Measurements from ENCODE around the gene EDEM3. TPM values are rescaled to one million over a fixed set of nuclear protein-coding genes. Genes with fewer than 3 reads are reported as not detected.
A peak's percentile ranks its signal among the peaks of the same experiment; 100 is the strongest.

Gene EDEM3
- total and polyA plus RNA-seq, 9 of the 15 experiments (the other 6 are each of a cell fraction or from before 2014, with no cell fraction given) = 15.8 to 46.6 (median 28.0) TPM

DNA sequence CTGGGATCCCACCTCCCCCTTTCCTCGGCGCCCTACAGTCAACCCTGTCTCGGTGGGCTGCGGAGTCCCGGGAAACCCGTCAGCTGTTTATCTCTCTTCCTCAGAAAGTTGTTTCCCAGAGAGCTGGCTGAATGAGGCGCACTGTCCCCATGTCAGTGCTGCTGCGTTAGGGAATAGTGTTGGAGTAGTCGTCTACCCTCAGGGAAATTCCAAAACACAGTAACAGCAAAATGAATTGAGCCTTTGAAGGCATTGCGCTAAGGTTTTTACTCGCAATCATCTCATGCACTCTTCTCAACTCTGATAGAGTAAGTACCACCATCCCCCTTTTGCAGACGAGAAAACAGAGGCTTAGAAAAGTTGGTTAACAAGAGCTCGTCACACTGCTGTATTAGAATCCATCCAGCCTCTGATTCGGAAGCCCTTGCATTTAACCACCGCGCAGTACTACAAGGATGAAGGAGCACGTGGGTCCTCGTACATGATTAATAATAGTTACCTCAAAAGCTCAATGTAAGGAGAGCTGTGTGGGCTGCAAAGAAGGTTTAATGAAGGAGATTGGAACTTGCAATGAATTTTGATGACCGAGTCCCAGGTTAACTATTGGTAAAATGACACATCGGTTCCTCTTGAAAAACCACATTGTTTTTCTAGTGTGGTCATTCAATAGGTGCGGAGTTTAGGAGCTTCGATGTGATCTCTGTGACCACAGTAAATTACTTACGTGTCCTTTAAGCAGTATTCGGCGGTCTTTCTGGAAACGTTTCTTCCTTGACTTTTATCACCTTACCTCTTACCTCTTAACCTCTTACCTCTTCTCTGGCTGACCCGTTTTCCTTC lies 788 bp upstream of the EDEM3 start (continued):
- TF ChIP-seq, protein P1, sequence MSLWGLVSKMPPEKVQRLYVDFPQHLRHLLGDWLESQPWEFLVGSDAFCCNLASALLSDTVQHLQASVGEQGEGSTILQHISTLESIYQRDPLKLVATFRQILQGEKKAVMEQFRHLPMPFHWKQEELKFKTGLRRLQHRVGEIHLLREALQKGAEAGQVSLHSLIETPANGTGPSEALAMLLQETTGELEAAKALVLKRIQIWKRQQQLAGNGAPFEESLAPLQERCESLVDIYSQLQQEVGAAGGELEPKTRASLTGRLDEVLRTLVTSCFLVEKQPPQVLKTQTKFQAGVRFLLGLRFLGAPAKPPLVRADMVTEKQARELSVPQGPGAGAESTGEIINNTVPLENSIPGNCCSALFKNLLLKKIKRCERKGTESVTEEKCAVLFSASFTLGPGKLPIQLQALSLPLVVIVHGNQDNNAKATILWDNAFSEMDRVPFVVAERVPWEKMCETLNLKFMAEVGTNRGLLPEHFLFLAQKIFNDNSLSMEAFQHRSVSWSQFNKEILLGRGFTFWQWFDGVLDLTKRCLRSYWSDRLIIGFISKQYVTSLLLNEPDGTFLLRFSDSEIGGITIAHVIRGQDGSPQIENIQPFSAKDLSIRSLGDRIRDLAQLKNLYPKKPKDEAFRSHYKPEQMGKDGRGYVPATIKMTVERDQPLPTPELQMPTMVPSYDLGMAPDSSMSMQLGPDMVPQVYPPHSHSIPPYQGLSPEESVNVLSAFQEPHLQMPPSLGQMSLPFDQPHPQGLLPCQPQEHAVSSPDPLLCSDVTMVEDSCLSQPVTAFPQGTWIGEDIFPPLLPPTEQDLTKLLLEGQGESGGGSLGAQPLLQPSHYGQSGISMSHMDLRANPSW (CRISPR knock-in tag; IDR thresholded peaks at IDR 0.05) = no peak
- peak; percentile 65; the same call in 1 of the 2 replicates for TF ChIP-seq KDM2B (CRISPR knock-in tag; IDR thresholded peaks at IDR 0.05)
- TF ChIP-seq JUNB (CRISPR knock-in tag; conservative IDR thresholded peaks at IDR 0.05) = no peak
- TF ChIP-seq HNRNPUL1 (IDR thresholded peaks at IDR 0.05; ENCODE audit: low read length) = no peak
- peak; percentile 50; the same call in 1 of the 2 replicates for TF ChIP-seq DPF2 (IDR thresholded peaks at IDR 0.05)
- TF ChIP-seq SIN3A (IDR thresholded peaks at IDR 0.05; ENCODE audit: borderline replicate concordance in 2 of 2, control insufficient read depth in 1 of 2, low read depth in 2 of 2, low read length in 2 of 2) = no peak; a peak in 1 of 4 replicates
- TF ChIP-seq KLF1 (tag; IDR thresholded peaks at IDR 0.05) = no peak
- no peak for TF ChIP-seq NFYB (IDR thresholded peaks at IDR 0.05; ENCODE audit: extremely low read depth, insufficient read length)
- TF ChIP-seq, protein P2, sequence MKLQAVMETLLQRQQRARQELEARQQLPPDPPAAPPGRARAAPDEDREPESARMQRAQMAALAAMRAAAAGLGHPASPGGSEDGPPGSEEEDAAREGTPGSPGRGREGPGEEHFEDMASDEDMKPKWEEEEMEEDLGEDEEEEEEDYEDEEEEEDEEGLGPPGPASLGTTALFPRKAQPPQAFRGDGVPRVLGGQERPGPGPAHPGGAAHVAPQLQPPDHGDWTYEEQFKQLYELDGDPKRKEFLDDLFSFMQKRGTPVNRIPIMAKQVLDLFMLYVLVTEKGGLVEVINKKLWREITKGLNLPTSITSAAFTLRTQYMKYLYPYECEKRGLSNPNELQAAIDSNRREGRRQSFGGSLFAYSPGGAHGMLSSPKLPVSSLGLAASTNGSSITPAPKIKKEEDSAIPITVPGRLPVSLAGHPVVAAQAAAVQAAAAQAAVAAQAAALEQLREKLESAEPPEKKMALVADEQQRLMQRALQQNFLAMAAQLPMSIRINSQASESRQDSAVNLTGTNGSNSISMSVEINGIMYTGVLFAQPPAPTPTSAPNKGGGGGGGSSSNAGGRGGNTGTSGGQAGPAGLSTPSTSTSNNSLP (IDR thresholded peaks at IDR 0.05; ENCODE audit: borderline replicate concordance, low read depth, low read length) = no peak
- TF ChIP-seq ZBED1 (IDR thresholded peaks at IDR 0.05) = no peak
- TF ChIP-seq RB1 (IDR thresholded peaks at IDR 0.05; ENCODE audit: low read depth) = peak; percentile 35
- peak; percentile 78; the same call in 1 of the 2 replicates for TF ChIP-seq ERF (CRISPR knock-in tag; IDR thresholded peaks at IDR 0.05)
- TF ChIP-seq FOXK2 (conservative IDR thresholded peaks at IDR 0.05 in 1 of 2, IDR thresholded peaks at IDR 0.05 in 1 of 2; ENCODE audit: low read depth in 2 of 2) = peak in 1 of 2 experiments; percentile 31; a peak in 1 of 4 replicates
- TF ChIP-seq, protein P3, sequence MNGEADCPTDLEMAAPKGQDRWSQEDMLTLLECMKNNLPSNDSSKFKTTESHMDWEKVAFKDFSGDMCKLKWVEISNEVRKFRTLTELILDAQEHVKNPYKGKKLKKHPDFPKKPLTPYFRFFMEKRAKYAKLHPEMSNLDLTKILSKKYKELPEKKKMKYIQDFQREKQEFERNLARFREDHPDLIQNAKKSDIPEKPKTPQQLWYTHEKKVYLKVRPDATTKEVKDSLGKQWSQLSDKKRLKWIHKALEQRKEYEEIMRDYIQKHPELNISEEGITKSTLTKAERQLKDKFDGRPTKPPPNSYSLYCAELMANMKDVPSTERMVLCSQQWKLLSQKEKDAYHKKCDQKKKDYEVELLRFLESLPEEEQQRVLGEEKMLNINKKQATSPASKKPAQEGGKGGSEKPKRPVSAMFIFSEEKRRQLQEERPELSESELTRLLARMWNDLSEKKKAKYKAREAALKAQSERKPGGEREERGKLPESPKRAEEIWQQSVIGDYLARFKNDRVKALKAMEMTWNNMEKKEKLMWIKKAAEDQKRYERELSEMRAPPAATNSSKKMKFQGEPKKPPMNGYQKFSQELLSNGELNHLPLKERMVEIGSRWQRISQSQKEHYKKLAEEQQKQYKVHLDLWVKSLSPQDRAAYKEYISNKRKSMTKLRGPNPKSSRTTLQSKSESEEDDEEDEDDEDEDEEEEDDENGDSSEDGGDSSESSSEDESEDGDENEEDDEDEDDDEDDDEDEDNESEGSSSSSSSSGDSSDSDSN (IDR thresholded peaks at IDR 0.05; ENCODE audit: borderline replicate concordance in 1 of 2, low read depth in 2 of 2, low read length in 2 of 2) = no peak
- no peak for TF ChIP-seq ETV1 (tag; conservative IDR thresholded peaks at IDR 0.05; ENCODE audit: low read depth)

All from K562 (cell line).